GM19468 (cell line): Measurements from ENCODE around the gene DSN1.

Experiments used
- ATAC-seq: cut with Tn5 transposase; IDR thresholded peaks from one replicate; pipeline ENCODE4 v1.9.1; 2021; ENCODE audit warnings: mild to moderate bottlenecking, moderate library complexity, moderate number of reproducible peaks; ENCODE audit not compliant: unreplicated experiment; ENCODE audit errors: extremely low read depth

DSN1 gene

DNA sequence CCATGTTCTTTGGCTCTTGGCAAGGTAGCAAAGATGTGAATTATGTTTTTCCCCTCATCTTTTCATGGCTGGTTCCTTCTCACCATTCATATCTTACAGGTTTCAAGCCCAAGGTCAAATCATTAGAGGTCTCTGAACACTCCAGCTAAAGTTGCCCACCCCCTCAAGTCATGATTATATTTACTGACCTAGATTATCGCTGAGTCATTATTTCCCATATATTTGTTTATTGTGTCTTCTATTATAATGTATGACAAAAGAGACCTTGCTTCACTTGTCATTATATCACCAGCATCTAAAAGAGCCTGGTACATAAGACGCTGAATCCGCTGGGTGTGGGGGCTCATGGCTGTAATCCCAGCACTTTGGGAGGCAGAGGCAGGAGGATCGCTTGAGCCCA lies 12.4 kb downstream of the DSN1 start:
- ATAC-seq: no peak

- no peak for ATAC-seq
Measured at GRCh38 chr20:36760647-36761046, 12.9 kb downstream of the DSN1 start.

- no peak for ATAC-seq
Measured at GRCh38 chr20:36758276-36758675, 15.3 kb downstream of the DSN1 start.

GRCh38 chr20:36756496-36756895 lies 17.1 kb downstream of the DSN1 start:
- ATAC-seq: no peak

DNA sequence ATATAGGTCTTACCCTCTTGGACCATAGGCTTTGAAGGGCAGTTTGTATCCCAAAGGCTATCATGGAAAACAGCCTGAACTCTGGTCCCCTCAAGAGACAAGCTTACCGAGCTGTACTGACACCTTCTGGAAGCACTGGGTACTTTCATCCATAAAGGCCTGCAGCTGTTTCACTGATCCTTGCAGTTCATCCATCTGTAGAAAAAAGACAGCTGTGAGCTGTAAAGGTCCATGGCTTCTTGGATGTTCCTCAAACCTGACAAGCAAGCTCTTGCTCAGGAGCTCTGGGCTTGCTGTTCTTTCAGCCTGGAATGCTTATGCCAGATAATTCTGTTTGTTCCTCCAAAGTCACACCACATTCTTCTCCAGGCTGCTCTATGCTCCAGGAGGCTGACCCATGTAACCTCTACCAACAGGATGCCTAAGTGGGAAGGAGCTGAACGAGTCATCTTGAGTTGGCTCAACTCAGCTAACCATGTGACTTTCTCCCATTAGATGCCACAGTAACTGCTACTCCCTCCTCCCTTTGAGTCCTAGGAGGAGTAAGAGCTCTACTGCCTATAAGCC lies 18.8 kb downstream of the DSN1 start:
- ATAC-seq: no peak

GRCh38 chr20:36752582-36752981 lies 21.0 kb downstream of the DSN1 start:
- no peak for ATAC-seq

- peak; percentile 83 for ATAC-seq
Measured at GRCh38 chr20:36745927-36746659, 27.5 kb downstream of the DSN1 start, which contains the start of gene NDRG3. Gene NDRG3, minus strand, starts transcription at chr20:36746090. Its CDS starts 24,355 bp downstream, at chr20:36721735.

DNA sequence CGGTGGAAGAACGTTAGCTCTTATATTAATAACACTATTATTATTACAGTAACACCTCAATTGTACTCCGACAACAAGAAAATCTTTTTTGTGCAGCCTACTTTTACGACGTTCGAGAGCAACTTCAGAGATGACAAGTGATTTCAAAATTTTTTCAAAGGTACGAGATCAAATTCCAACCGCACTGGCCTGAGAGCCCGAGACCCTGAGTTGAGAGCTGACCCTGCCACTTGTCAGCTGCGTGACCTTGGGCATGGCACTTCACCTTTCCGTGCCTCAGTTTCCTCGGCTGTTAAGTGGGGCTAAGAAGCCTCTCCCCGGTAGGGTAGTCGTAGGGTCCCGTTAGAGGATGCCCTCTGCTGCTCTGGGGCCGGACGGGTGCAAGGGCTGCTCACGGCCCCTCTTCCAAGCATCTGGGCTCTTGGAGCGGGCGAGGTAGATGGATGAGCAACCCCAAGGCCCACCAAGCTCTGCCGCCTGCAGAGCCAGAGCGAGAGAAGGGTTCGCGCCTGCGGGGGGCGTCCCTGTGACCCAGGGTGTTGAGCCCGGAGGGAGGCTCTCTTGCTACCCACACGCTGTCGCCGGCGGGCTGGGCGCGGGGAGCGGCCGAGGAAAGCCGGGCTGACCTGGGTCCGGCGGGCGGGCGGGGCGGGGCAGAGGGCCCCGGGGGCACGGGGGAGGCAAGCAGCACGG lies 28.2 kb downstream of the DSN1 start:
- no peak for ATAC-seq

DNA sequence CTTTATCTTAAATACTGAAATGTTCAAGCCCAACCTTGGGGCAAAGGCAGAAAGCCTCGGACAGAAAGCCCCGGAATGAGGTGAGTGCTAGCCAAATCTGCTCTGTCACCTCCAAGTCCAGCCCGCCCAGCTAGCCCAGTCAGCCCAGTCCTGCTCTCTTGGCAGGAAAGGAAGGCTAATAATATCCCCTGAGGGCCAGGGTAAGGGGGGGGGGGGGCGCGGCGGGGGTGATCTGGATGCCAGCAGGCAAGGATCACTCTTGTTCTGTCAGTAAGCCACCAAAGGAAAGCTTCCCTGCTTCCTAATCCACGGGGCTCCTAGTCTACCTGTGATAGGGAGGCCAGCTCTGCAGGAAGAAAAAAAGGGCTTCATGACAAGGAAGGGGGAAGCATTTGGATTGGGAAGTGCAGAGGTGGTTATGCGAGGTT lies 28.8 kb downstream of the DSN1 start:
- no peak for ATAC-seq

- no peak for ATAC-seq
Measured at GRCh38 chr20:36744243-36744642, 29.3 kb downstream of the DSN1 start.

- ATAC-seq: no peak
Measured at GRCh38 chr20:36742558-36742957, 31.0 kb downstream of the DSN1 start.

GRCh38 chr20:36741072-36741471 lies 32.5 kb downstream of the DSN1 start:
- no peak for ATAC-seq

- ATAC-seq: no peak
Measured at GRCh38 chr20:36737183-36737499, 36.4 kb downstream of the DSN1 start.

DNA sequence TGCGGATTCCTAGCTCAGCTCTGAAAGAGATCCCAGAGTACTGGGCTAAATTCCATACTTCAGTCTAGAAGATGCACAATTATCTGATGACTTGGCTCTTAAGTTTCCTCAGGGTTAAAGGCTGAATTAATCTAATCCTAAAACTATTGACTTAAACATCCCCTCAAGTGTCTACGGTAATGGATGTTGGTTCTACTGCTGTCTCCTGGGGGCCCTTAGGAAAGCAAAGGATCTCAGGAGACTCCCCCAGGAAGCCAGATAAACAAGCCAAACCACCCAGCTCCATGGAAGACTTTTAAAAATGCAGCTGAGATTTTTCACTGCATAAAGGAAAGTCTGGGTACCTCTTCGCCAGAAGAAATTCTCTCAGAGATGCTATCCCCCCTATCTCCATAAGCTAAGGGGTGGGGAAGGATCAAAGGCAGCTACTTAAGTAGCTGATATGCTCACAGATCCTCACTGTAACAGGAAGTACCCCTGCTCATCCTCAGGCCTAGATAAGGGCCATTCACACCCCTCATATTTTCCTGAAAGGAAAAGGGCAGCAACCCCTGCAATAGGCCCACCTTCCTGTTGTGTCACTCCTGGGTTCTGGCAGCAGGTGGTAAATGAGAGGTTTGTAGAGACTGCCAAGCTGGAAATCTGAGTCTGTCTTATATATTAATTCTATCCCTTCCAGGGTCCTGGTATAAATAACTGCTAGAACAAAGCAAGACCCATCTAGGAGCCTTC lies 36.9 kb downstream of the DSN1 start:
- no peak for ATAC-seq

GRCh38 chr20:36732456-36732855 lies 41.1 kb downstream of the DSN1 start:
- no peak for ATAC-seq

DNA sequence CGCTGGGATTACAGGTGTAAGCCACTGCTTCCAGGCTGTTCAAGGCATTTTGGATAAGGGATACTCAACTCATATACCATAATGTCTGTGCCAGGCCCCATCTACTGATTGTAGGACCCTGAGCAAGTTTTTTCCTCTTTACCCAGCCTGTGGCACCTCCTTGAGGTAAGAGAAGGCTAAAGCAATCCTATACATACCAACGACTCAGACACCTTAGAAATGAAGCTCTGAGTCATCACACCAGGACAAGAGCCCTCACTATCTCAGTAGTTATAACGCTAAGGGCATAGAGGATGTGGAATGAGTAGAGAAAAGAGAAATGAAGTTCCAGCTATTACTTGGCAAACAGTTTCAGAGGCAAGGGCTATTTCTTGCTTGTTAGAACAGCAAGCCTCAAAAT lies 44.6 kb downstream of the DSN1 start:
- no peak for ATAC-seq

GRCh38 chr20:36726168-36726567 lies 47.4 kb downstream of the DSN1 start:
- ATAC-seq: no peak

GRCh38 chr20:36720510-36720909 lies 53.1 kb downstream of the DSN1 start:
- no peak for ATAC-seq

DNA sequence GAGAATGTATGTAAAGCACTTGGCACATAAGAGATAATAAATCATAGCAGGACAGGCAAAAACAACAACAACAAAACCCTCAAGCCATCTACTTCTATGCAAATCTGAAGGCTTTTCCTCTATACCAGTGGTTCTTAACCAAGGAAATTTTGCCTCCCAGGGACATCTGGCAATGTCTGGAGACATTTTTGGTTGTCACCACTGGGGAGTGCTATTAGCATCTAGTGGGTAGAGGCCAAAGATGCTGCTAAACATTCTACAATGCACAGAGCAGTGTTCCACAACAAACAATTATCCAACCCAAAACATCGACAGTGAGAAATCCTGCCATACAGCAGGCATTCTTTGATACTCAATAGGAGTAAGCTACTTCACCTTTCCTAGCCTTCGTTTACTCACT lies 55.9 kb downstream of the DSN1 start:
- ATAC-seq: no peak

- ATAC-seq: no peak
Measured at GRCh38 chr20:36717021-36717420, 56.5 kb downstream of the DSN1 start.

DNA sequence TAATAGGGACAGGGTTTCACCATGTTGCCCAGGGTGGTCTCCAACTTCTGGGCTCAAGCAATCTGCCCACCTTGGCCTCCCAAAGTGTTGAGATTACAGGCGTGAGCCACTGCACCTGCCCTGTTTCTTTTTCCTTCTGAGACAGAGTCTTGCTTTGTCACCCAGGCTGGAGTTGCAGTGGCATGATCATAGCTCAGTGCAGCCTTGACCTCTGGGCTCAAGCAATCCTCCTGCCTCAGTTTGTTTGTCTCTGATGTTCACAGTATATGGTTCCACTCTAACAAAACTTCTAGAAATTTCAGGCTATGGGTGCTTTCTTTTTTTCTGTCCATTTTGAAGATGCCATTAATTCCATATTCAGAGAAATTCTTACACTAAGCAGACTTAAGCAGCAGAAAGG lies 60.8 kb downstream of the DSN1 start:
- no peak for ATAC-seq
